Pancreas (tissue), 10 donors: Measurements from ENCODE around the gene POLR2M. TPM values are rescaled to one million over a fixed set of nuclear protein-coding genes. Genes with fewer than 3 reads are reported as not detected.

Source experiments
- ATAC-seq, 4 donors: fragments of 200-7000 bp; cut with Tn5 transposase; one replicate each; pipeline versions ENCODE4 v1.8.0 to v1.9.1; 2020; ENCODE audit warnings: mild to moderate bottlenecking in 4 of 4, moderate library complexity in 4 of 4
- DNase-seq, 6 donors: peaks; one replicate each; pipeline ENCODE4 v3.0.0-alpha.2; 2020
- FAIRE-seq: peaks from 2 replicates; lab custom pipeline; 2012; peaks lifted over from hg19 to GRCh38; lab: Jason Lieb, UNC
- H3K27ac ChIP-seq, 4 donors: fragments of 200-600 bp; sonication (generic); 1 replicate in 3 of 4; 2 replicates in 1 of 4; pipeline versions ENCODE4 v1.5.0 to v1.8.0; 2020
- H3K27me3 ChIP-seq, 4 donors: fragments of 200-600 bp; one replicate each; pipeline ENCODE4 v1.8.0; 2021
- H3K36me3 ChIP-seq, 3 donors: fragments of 200-600 bp; sonication (generic) in 1 of 3; one replicate each; pipeline versions ENCODE4 v1.5.0 to v1.8.0; 2020 to 2021
- H3K4me1 ChIP-seq, 3 donors: fragments of 200-600 bp; one replicate each; pipeline ENCODE4 v1.8.0; 2021
- H3K4me3 ChIP-seq, 4 donors: fragments of 200-600 bp; sonication (generic) in 2 of 4; one replicate each; pipeline versions ENCODE4 v1.5.0 to v1.8.0; 2020 to 2021
- H3K9me3 ChIP-seq, 4 donors: fragments of 200-600 bp; one replicate each; pipeline ENCODE4 v1.8.0; 2021
- WGBS, 2 donors: extraction: QIAGEN DNeasy Blood & Tissue Kit; methylation state at CpG; one replicate each; pipeline ENCODE4 v1.1.7; 2013; 5-methylcytosine and 5-hydroxymethylcytosine counted together
- intact Hi-C, 3 donors: fragments of 100-400 bp; cut with DNase I; formaldehyde crosslinking; loops; one replicate each; pipeline versions ENCODE4 v1.11.1 to v1.14.2; 2022
- polyA plus RNA-seq, 2 donors: library from polyadenylated mRNA; stranded (reverse); fragments of 200-250 nt; gene quantifications; one replicate each; pipeline ENCODE4 v1.2.3, GENCODE V29; 2013
- total RNA-seq, 6 donors: library from RNA; stranded (reverse); fragmentation: NEBNext Ultra II Directional in 4 of 6; extraction: Animal tissue kit (Norgen Biotek cat#: 25700) in 4 of 6; gene quantifications; one replicate each; pipeline versions ENCODE4 v1.2.1 to v1.2.4, GENCODE V29; 2021 to 2023
- TF ChIP-seq, protein P1 (sequence below), 4 donors: fragments of 200-600 bp; sonication (generic) in 3 of 4; IDR thresholded peaks; one replicate each; pipeline versions ENCODE4 v1.5.0 to v1.8.0; 2021; ENCODE audit warnings: antibody characterized with exemption in 4 of 4
- donor health status: healthy with polysubstance abuse.
- donor health status: DM: no; HTN: no; CAD: no; lungs with moderate emphysema.
- donor health status: DM: no; HTN: no; CAD: no.
- donor health status: control.
- donor health status: control.
- donor health status: Bipolar disorder and iron deficiency.
- donor health status: DM: yes; HTN: yes; CAD: no.
- donor health status: DM: no; HTN: no; CAD: no.
- donor health status: DM: no; HTN: no; CAD: no.
- donor health status: DM: yes; HTN: yes; CAD: no.

The POLR2M gene
- total and polyA plus RNA-seq, 8 donors, result 30.3 to 54.1 (median 40.6) TPM

DNA sequence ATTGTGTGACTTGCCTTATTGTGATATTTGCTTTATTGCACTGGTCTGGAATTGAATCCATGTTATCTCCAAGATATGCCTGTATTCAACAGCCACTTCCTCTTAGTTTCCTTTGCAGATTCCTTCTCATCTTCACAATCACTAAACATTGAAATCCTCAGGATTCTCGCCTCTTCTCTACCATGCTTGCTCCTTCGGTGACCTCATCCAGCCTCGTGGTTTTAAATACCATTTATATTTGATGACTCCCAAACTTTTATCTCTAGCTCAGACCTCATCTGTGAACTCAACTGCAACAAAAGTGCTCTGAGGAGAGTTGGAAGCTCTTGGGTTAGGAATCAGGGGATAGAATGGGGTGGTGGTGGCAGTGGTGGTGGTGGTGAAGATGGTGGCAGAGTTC, 19.9 kb downstream of the POLR2M start:
- ATAC-seq (no peak), DNase-seq (no peak), FAIRE-seq (no peak)
- intact Hi-C loops, result no loop called here
- Histone ChIP-seq H3K36me3 (no peaks in the 10 kb centered on the region), H3K4me1 (no peaks in the 10 kb centered on the region), H3K9me3 (no peaks in the 10 kb centered on the region), H3K4me3 (no peak overlapping the region), H3K27me3 (no peaks in the 10 kb centered on the region), H3K27ac (no peak overlapping the region)
- TF ChIP-seq, protein P1, sequence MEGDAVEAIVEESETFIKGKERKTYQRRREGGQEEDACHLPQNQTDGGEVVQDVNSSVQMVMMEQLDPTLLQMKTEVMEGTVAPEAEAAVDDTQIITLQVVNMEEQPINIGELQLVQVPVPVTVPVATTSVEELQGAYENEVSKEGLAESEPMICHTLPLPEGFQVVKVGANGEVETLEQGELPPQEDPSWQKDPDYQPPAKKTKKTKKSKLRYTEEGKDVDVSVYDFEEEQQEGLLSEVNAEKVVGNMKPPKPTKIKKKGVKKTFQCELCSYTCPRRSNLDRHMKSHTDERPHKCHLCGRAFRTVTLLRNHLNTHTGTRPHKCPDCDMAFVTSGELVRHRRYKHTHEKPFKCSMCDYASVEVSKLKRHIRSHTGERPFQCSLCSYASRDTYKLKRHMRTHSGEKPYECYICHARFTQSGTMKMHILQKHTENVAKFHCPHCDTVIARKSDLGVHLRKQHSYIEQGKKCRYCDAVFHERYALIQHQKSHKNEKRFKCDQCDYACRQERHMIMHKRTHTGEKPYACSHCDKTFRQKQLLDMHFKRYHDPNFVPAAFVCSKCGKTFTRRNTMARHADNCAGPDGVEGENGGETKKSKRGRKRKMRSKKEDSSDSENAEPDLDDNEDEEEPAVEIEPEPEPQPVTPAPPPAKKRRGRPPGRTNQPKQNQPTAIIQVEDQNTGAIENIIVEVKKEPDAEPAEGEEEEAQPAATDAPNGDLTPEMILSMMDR (IDR thresholded peaks at IDR 0.05), result no peak
- 91 to 94% methylated on average over 3 of the region's 3 CpGs for WGBS, 2 donors

DNA sequence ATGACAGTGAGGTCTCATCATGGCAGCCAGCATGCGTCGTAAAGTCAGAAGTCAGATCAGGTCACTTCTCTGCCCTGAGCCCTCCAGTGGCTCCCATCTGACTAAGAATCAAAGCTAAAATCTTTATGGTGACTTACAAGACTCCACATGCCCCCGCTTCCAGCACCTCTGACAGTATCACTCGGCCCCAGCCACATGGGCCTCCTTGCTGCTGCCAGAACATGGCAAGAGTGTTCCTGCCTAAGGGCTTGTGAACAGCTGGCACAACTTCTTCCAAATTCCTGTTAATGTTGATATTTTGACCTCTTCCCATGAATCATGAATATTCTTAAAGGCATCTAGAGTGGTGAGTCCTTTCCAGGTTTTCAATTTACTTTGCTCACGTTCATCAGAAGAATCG, 20.5 kb downstream of the POLR2M start:
- Histone ChIP-seq H3K9me3 (no peaks in the 10 kb centered on the region), H3K27me3 (no peaks in the 10 kb centered on the region), H3K27ac (no peak overlapping the region), H3K4me1 (no peaks in the 10 kb centered on the region), H3K4me3 (no peak overlapping the region), H3K36me3 (no peaks in the 10 kb centered on the region)
- FAIRE-seq (no peak), DNase-seq (no peak), ATAC-seq (no peak)
- intact Hi-C loops, result no loop called here
- WGBS, 2 donors, result 93 to 97% methylated on average over 6 of the region's 6 CpGs
- TF ChIP-seq, protein P1 (IDR thresholded peaks at IDR 0.05), result no peak

DNA sequence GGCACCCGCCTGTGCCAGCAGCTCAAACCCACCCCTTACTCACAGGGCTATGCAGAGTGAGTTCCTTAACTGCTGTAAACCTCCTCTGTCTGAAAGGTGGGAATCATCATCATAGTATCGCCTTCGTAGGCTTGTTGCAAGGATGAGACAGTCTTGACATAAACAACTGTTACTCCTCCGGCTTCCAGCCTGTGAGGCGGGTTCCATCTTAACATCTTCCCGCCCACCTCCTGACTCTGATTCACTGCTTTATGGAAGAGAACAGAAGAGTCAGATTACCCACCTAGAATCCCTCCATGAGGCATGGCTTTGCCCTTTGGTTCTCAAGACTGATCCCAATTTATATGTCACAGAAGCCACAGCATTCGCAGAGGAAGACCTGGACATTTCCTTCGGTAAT, 21.9 kb downstream of the POLR2M start:
- FAIRE-seq, result no peak
- no peak for ATAC-seq
- Histone ChIP-seq H3K4me1 (peaks cover 0 to 4% (median 0%) of the 10 kb centered on the region in 3 donors), H3K4me3 (no peak overlapping the region), H3K27ac (no peak overlapping the region), H3K9me3 (no peaks in the 10 kb centered on the region), H3K36me3 (no peaks in the 10 kb centered on the region), H3K27me3 (no peaks in the 10 kb centered on the region)
- TF ChIP-seq, protein P1 (IDR thresholded peaks at IDR 0.05), result no peak
- 92 to 98% methylated on average over 8 of the region's 8 CpGs for WGBS, 2 donors
- no peak for DNase-seq
- intact Hi-C loops, result no loop called here

DNA sequence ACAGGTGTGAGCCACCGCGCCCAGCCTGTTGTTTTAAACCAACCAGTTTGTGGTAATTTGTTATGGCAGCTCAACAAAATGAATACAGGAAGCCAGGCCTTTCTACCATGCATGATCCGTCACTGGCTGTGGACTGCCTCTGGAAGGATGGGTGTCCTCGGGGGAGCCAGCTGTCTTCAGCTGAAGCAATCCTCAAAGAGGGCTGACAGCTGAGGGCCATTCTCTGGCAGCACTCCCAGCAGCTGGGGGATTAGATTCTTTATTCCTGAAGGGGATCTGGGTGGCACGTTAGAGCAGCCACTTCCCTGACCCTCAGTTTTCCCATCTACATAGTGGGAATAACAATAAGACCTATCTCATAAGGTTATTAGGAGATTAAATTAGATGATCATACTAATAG, 24.4 kb downstream of the POLR2M start:
- FAIRE-seq, result no peak
- DNase-seq, result no peak
- WGBS, 2 donors, result 89% methylated on average over 5 of the region's 5 CpGs
- H3K36me3 ChIP-seq, result no peaks in the 10 kb centered on the region
- intact Hi-C loops, result no loop called here
- no peak for ATAC-seq
- no peaks in the 10 kb centered on the region for H3K27me3 ChIP-seq
- H3K4me1 ChIP-seq, result peaks cover 0 to 4% (median 0%) of the 10 kb centered on the region in 3 donors
- H3K27ac ChIP-seq, result no peak overlapping the region
- TF ChIP-seq, protein P1 (IDR thresholded peaks at IDR 0.05), result no peak
- no peaks in the 10 kb centered on the region for H3K9me3 ChIP-seq
- H3K4me3 ChIP-seq, result no peak overlapping the region

DNA sequence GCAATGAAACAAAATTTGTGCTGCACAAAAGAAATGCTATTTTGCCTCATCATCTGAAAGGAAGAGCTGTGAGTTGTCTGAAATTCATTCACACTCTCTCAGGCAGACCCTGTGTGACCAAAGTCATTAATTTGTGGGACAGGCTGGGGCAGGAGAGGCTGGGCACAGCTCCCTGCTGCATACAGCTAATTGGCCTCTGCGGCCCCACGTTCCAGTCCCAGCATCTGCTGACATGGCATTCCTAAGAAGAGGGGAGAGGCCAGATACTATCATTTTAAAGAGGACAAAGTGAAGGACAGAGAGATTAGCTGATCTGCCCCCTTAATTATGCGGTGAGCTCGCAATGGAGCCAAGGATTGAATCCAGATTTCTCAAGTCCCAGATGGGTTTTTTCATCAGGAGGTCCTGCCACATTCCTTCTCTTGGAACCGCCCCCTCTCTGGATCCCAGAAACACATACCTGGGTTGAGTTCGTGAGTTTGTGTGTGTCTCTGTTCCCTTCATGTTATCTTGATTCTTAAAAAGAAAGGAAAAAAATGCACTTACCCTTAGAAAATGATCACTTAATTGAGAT, 25.1 kb downstream of the POLR2M start:
- H3K36me3 ChIP-seq, result no peaks in the 10 kb centered on the region
- no peak overlapping the region for H3K27ac ChIP-seq
- 68 to 90% methylated on average over 6 of the region's 6 CpGs for WGBS, 2 donors
- intact Hi-C loops, result no loop called here
- H3K4me1 ChIP-seq, result peaks cover 0 to 4% (median 0%) of the 10 kb centered on the region in 3 donors
- no peaks in the 10 kb centered on the region for H3K27me3 ChIP-seq
- H3K9me3 ChIP-seq, result no peaks in the 10 kb centered on the region
- DNase-seq (no peak), ATAC-seq (no peak), FAIRE-seq (no peak)
- TF ChIP-seq, protein P1 (IDR thresholded peaks at IDR 0.05), result no peak
- H3K4me3 ChIP-seq, result no peak overlapping the region
